PFSK-1 (cell line): ENCODE measurements around the gene TUBB1.

Experiments used
- FOXP2 ChIP-seq: optimal IDR thresholded peaks from 2 replicates; pipeline ENCODE3; 2011; ENCODE audit warnings: borderline replicate concordance, control low read depth, inconsistent platforms; ENCODE audit not compliant: insufficient read depth; ENCODE audit errors: extremely low read length, extremely low read depth
- POLR2AphosphoS5 ChIP-seq: IDR thresholded peaks from 2 replicates; pipeline ENCODE4 v1.6.1; 2012; ENCODE audit warnings: low read depth, mild to moderate bottlenecking, control low read depth, low read length, moderate library complexity
- REST ChIP-seq, 2 experiments: IDR thresholded peaks; 2 replicates each; pipeline versions ENCODE4 v1.6.1 to v1.8.0; 2011 to 2012; ENCODE audit warnings: low read depth in 2 of 2, low read length in 2 of 2, control low read depth in 1 of 2, inconsistent platforms in 1 of 2, mild to moderate bottlenecking in 1 of 2, moderate library complexity in 1 of 2; ENCODE audit not compliant: insufficient read depth in 1 of 2
- SIN3A ChIP-seq: IDR thresholded peaks from 2 replicates; pipeline ENCODE4 v1.6.1; 2012; ENCODE audit warnings: mild to moderate bottlenecking, low read length, moderate library complexity, borderline replicate concordance; ENCODE audit not compliant: insufficient read depth
- TAF1 ChIP-seq: IDR thresholded peaks from 2 replicates; pipeline ENCODE4 v1.6.1; 2012; ENCODE audit warnings: low read length, control low read depth, borderline replicate concordance; ENCODE audit not compliant: insufficient read depth

The TUBB1 gene

GRCh38 chr20:59008715-59009336 lies 10.4 kb upstream of the TUBB1 start:
- no peak for TF ChIP-seq SIN3A
- TF ChIP-seq POLR2AphosphoS5: no peak
- no peak for TF ChIP-seq REST (IDR thresholded peaks at IDR 0.05; ENCODE audit: insufficient read depth in 1 of 2, low read depth in 2 of 2, low read length in 2 of 2)
- TF ChIP-seq FOXP2: no peak
- TF ChIP-seq TAF1: no peak

- TF ChIP-seq SIN3A (no peak), FOXP2 (no peak)
Observed at GRCh38 chr20:59010321-59010994, 8.8 kb upstream of the TUBB1 start.

- TF ChIP-seq POLR2AphosphoS5: no peak
- peak; percentile 34; the same call in 1 of the 2 replicates for TF ChIP-seq SIN3A
Observed at GRCh38 chr20:59010995-59011873, 8.0 kb upstream of the TUBB1 start.

- no peak for TF ChIP-seq POLR2AphosphoS5
- TF ChIP-seq SIN3A: no peak
- TF ChIP-seq FOXP2: no peak
- no peak for TF ChIP-seq TAF1
- TF ChIP-seq REST (IDR thresholded peaks at IDR 0.05; ENCODE audit: insufficient read depth in 1 of 2, low read depth in 2 of 2, low read length in 2 of 2): no peak
Observed at GRCh38 chr20:59013031-59013951, 5.9 kb upstream of the TUBB1 start.

- TF ChIP-seq FOXP2: no peak
- no peak for TF ChIP-seq REST (IDR thresholded peaks at IDR 0.05; ENCODE audit: insufficient read depth in 1 of 2, low read depth in 2 of 2, low read length in 2 of 2)
- no peak for TF ChIP-seq SIN3A
- no peak for TF ChIP-seq POLR2AphosphoS5
- no peak for TF ChIP-seq TAF1
Observed at GRCh38 chr20:59013959-59014608, 5.1 kb upstream of the TUBB1 start.
